Endothelial cell of umbilical vein (primary cell): ENCODE measurements around the gene PLD4.

ENCODE experiments used
- CTCF ChIP-seq, 2 donors: IDR thresholded peaks; 1 replicate in 1 of 2; 2 replicates in 1 of 2; pipeline ENCODE4 v1.5.1; 2011; ENCODE audit warnings: low read length in 2 of 2, mild to moderate bottlenecking in 2 of 2, moderate library complexity in 2 of 2, control low read depth in 1 of 2, inconsistent platforms in 1 of 2, low read depth in 1 of 2; ENCODE audit not compliant: insufficient read depth in 1 of 2; ENCODE audit errors: extremely low read depth in 1 of 2
- EZH2 ChIP-seq: IDR thresholded peaks from 2 replicates; pipeline ENCODE4 v1.6.1; 2012; ENCODE audit warnings: borderline replicate concordance, low read depth, mild to moderate bottlenecking, moderate library complexity, low read length, inconsistent platforms; ENCODE audit not compliant: severe bottlenecking
- GATA2 ChIP-seq: IDR thresholded peaks from 2 replicates; pipeline ENCODE4 v1.7.0; 2011; ENCODE audit warnings: low read depth, mild to moderate bottlenecking, moderate library complexity, mixed read lengths, low read length; ENCODE audit not compliant: insufficient read length, insufficient read depth
- JUN ChIP-seq: IDR thresholded peaks from 2 replicates; pipeline ENCODE4 v1.6.1; 2011; ENCODE audit warnings: borderline replicate concordance, low read depth; ENCODE audit not compliant: insufficient read length, insufficient read depth
- MAX ChIP-seq: IDR thresholded peaks from 2 replicates; pipeline ENCODE4 v1.6.1; 2011; ENCODE audit not compliant: insufficient read depth, insufficient read length
- MYC ChIP-seq: IDR thresholded peaks from one replicate; pipeline ENCODE4 v1.6.1; 2011; ENCODE audit warnings: mild to moderate bottlenecking, low read depth, low read length
- POLR2A ChIP-seq: IDR thresholded peaks from 2 replicates; pipeline ENCODE4 v1.6.1; 2012; ENCODE audit warnings: low read depth, mild to moderate bottlenecking, control low read depth, low read length
- POLR2AphosphoS5 ChIP-seq: IDR thresholded peaks from 2 replicates; pipeline ENCODE4 v1.6.1; 2012; ENCODE audit warnings: low read depth, mild to moderate bottlenecking, control low read depth, low read length, moderate library complexity; ENCODE audit not compliant: insufficient read depth

- TF ChIP-seq CTCF (IDR thresholded peaks at IDR 0.05; ENCODE audit: extremely low read depth in 1 of 2, insufficient read depth in 1 of 2, low read depth in 1 of 2, low read length in 2 of 2), result no peak
- TF ChIP-seq EZH2, result no peak
- TF ChIP-seq POLR2A, result no peak
- TF ChIP-seq POLR2AphosphoS5, result no peak
- no peak for TF ChIP-seq MAX
- TF ChIP-seq MYC, result no peak
- TF ChIP-seq GATA2, result no peak
- no peak for TF ChIP-seq JUN
Measured at GRCh38 chr14:104879983-104880565, 44.6 kb upstream of the PLD4 start.
